PC-9 (cell line): ENCODE measurements around the gene FAM168A. TPM values are rescaled to one million over a fixed set of nuclear protein-coding genes. Genes with fewer than 3 reads are reported as not detected.

Experiments used
- BruUV-seq: library from RNA; stranded (reverse); fragments of 400-500 nt; replicated peaks from 2 replicates; lab custom pipeline; 2021; lab: Mats Ljungman, UMichigan
- CTCF ChIA-PET: fragments of 300-600 bp; sonication (Branson Sonifier 250); formaldehyde crosslinking; loops from one replicate; lab custom pipeline; 2022; ENCODE audit warnings: antibody characterized with exemption; lab: Charles Lee
- POLR2A ChIA-PET: fragments of 300-600 bp; sonication (Branson Sonifier 250); formaldehyde crosslinking; loops from one replicate; lab custom pipeline; 2022; ENCODE audit warnings: antibody characterized with exemption; ENCODE audit not compliant: unreplicated experiment; lab: Charles Lee
- DNase-seq, 2 experiments: peaks; one replicate each; pipeline versions ENCODE4 v3.0.0 to v3.0.0-alpha.2; 2015 to 2022; ENCODE audit warnings: mixed read lengths in 1 of 2
- H2AFZ ChIP-seq: fragments of 200-600 bp; sonication (generic); 2 replicates; pipeline ENCODE4 v1.8.1; 2017; ENCODE audit warnings: antibody characterized with exemption
- H3F3A ChIP-seq: fragments of 200-600 bp; sonication (generic); 2 replicates; pipeline ENCODE4 v1.8.1; 2017; ENCODE audit warnings: antibody characterized with exemption, mild to moderate bottlenecking, low read depth; ENCODE audit not compliant: insufficient read depth
- H3K27ac ChIP-seq: fragments of 200-600 bp; sonication (generic); 2 replicates; pipeline ENCODE4 v1.6.1; 2016; ENCODE audit warnings: mixed run types
- H3K27me3 ChIP-seq: fragments of 200-600 bp; sonication (generic); 2 replicates; pipeline ENCODE4 v1.6.1; 2016; ENCODE audit warnings: low read depth, mixed run types; ENCODE audit not compliant: insufficient read depth
- H3K36me3 ChIP-seq: fragments of 200-600 bp; sonication (generic); 2 replicates; pipeline ENCODE4 v1.6.1; 2016; ENCODE audit warnings: low read depth, mixed run types
- H3K4me1 ChIP-seq: fragments of 200-600 bp; sonication (generic); replicated peaks from 2 replicates; pipeline ENCODE4 v1.6.1; 2016; ENCODE audit warnings: mixed run types; ENCODE audit not compliant: insufficient read depth
- H3K4me2 ChIP-seq: fragments of 200-600 bp; sonication (generic); 2 replicates; pipeline ENCODE4 v1.6.1; 2017; ENCODE audit warnings: mixed run types
- H3K4me3 ChIP-seq: fragments of 200-600 bp; sonication (generic); 2 replicates; pipeline ENCODE4 v1.6.1; 2016; ENCODE audit warnings: mixed run types
- H3K79me2 ChIP-seq: fragments of 200-600 bp; sonication (generic); 2 replicates; pipeline ENCODE4 v1.6.1; 2017; ENCODE audit warnings: low read depth, mixed run types
- H3K9me2 ChIP-seq: fragments of 200-600 bp; sonication (generic); 2 replicates; pipeline ENCODE4 v1.8.1; 2017; ENCODE audit warnings: mild to moderate bottlenecking; ENCODE audit not compliant: insufficient read depth
- H3K9me3 ChIP-seq: fragments of 200-600 bp; sonication (generic); 2 replicates; pipeline ENCODE4 v1.8.1; 2016; ENCODE audit warnings: low read depth; ENCODE audit not compliant: insufficient read depth
- H4K20me1 ChIP-seq: fragments of 200-600 bp; sonication (generic); 2 replicates; pipeline ENCODE4 v1.8.1; 2017; ENCODE audit not compliant: insufficient read depth
- CTCF ChIP-seq: fragments of 200-600 bp; sonication (generic); conservative IDR thresholded peaks from 2 replicates; pipeline ENCODE4 v1.6.1; 2017; ENCODE audit warnings: mixed run types, antibody characterized with exemption, mild to moderate bottlenecking, moderate library complexity
- EZH2 ChIP-seq: fragments of 200-600 bp; sonication (generic); IDR thresholded peaks from 2 replicates; pipeline ENCODE4 v1.8.0; 2017; ENCODE audit warnings: antibody characterized with exemption, low read depth
- intact Hi-C: fragments of 100-400 bp; cut with micrococcal nuclease; formaldehyde crosslinking; loops from one replicate; pipeline ENCODE4 v1.10.0; 2022; ENCODE audit not compliant: unreplicated experiment
- total RNA-seq: library from RNA; stranded (reverse); gene quantifications from 2 replicates; pipeline ENCODE4 v1.2.3, GENCODE V29; 2021

FAM168A gene
- total RNA-seq, 1 experiment from 2014 or later, result 51.2 TPM

DNA sequence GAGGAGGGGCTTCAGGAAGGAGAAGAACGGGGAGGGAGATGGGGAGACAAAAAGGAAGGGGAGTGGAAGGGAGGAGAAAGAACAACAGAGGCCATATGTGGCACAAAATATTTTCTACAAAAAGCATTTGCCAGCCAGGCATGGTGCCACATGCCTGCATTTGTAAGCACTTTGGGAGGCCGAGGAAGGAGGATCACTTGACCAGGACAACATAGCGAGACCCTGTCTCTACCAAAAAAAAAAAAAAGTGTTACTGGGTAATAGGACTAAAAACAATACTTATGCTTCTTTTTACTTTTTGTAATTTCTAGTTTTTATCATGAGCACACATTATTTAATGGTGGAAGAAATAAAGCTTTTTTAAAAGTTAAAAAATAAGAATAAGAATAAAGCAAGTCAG, 5.3 kb downstream of the FAM168A start:
- H3K27ac ChIP-seq, result no peak overlapping the region
- ChIA-PET POLR2A (no interaction called here), CTCF (interaction anchor here (1.0 kb wide), 1 partner anchor 1613 kb away, joined by 3 read pairs; no protein-coding TSS in a partner anchor)
- H3K79me2 ChIP-seq, result peaks cover 22% of the 10 kb centered on the region
- H3K4me3 ChIP-seq, result no peak overlapping the region
- no peaks in the 10 kb centered on the region for H3K27me3 ChIP-seq
- no peaks in the 10 kb centered on the region for H4K20me1 ChIP-seq
- DNase-seq, result no peak
- H3K4me2 ChIP-seq, result no peak overlapping the region
- H3F3A ChIP-seq, result no peaks in the 10 kb centered on the region
- no peak for TF ChIP-seq CTCF
- no peak for TF ChIP-seq EZH2
- peaks cover 7% of the 10 kb centered on the region for H3K4me1 ChIP-seq
- H3K36me3 ChIP-seq, result no peaks in the 10 kb centered on the region
- intact Hi-C loops, result no loop called here
- no peaks in the 10 kb centered on the region for H3K9me3 ChIP-seq
- H2AFZ ChIP-seq, result no peak overlapping the region
- no peaks in the 10 kb centered on the region for H3K9me2 ChIP-seq
- BruUV-seq, result no TSS peak

DNA sequence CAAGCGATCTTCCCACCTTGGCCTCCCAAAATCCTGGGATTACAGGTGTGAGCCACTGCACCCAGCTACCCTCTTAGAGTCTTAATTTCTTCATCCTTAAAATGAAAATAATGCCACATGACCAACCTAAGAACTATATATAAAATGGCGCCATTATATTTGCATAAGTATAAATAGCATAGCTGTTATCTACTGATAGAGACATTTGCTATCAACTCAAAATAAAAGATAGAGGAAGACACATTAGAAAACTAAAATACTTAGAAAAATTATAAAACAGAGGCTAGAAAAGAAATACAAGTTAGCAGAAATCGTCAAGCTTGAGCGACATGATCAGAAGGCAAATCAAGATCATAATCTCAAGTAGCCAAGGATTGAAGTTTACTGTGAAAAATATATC, 6.2 kb downstream of the FAM168A start:
- H4K20me1 ChIP-seq, result no peaks in the 10 kb centered on the region
- H3K27me3 ChIP-seq, result no peaks in the 10 kb centered on the region
- H3K4me2 ChIP-seq, result no peak overlapping the region
- no peak for DNase-seq
- no peaks in the 10 kb centered on the region for H3F3A ChIP-seq
- no TSS peak for BruUV-seq
- H3K9me3 ChIP-seq, result no peaks in the 10 kb centered on the region
- H3K27ac ChIP-seq, result no peak overlapping the region
- H3K36me3 ChIP-seq, result no peaks in the 10 kb centered on the region
- H2AFZ ChIP-seq, result no peak overlapping the region
- H3K4me3 ChIP-seq, result no peak overlapping the region
- TF ChIP-seq EZH2 (no peak), CTCF (no peak)
- H3K79me2 ChIP-seq, result peaks cover 15% of the 10 kb centered on the region
- ChIA-PET POLR2A (interaction anchor here (0.6 kb wide), 1 partner anchor 885 kb away, joined by 3 read pairs; no protein-coding TSS in a partner anchor), CTCF (interaction anchor here (0.6 kb wide), 1 partner anchor 45 kb away, joined by 4 read pairs; no protein-coding TSS in a partner anchor)
- intact Hi-C loops, result no loop called here
- H3K4me1 ChIP-seq, result peaks cover 1% of the 10 kb centered on the region
- no peaks in the 10 kb centered on the region for H3K9me2 ChIP-seq

DNA sequence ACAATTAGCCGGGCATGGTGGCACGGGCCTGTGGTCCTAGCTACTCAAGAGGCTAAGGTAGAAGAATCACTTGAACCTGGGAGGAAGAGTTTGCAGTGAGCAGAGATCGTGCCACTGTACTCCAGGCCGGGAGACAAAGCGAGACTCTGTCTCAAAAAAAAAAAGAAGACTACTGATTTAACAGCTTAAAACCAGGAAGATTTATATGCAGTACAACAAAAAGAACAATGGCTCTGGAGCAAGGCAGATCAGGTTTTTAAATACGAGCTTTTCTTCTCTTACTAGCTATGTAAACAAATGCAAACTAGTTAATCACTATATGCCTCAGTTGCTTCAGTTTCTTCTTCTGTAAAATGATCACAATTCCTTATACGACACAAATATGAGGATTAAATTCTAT, 6.9 kb downstream of the FAM168A start:
- POLR2A ChIA-PET, result interaction anchor here (0.6 kb wide), 2 partner anchors 363 to 884 kb away, joined by 3 read pairs; no protein-coding TSS in a partner anchor

More for the DNA sequence above, 6.9 kb downstream of the FAM168A start:
- TF ChIP-seq CTCF, result no peak
- no peak for TF ChIP-seq EZH2
- Histone ChIP-seq H3K4me1 (no peaks in the 10 kb centered on the region), H3K27ac (no peak overlapping the region), H3K9me2 (no peaks in the 10 kb centered on the region), H3K27me3 (no peaks in the 10 kb centered on the region), H3F3A (no peaks in the 10 kb centered on the region), H3K9me3 (no peaks in the 10 kb centered on the region), H4K20me1 (no peaks in the 10 kb centered on the region), H3K4me3 (no peak overlapping the region), H3K79me2 (peaks cover 7% of the 10 kb centered on the region; the same call in 1 of the 2 replicates), H3K4me2 (no peak overlapping the region), H2AFZ (no peak overlapping the region), H3K36me3 (no peaks in the 10 kb centered on the region)
- no peak for DNase-seq
- intact Hi-C loops, result no loop called here
- CTCF ChIA-PET, result interaction anchor here (0.6 kb wide), 1 partner anchor 112 kb away, joined by 3 read pairs; no protein-coding TSS in a partner anchor
- no TSS peak for BruUV-seq
